Fibroblast of the conjunctiva (primary cell): ENCODE measurements around the gene PLA2G1B.
A peak's percentile ranks its signal among the peaks of the same experiment; 100 is the strongest.
"Not testable (repeated sequence)": the region's sequence is repeated elsewhere in the genome, so short reads cannot be mapped to it uniquely, and the experiment has no call there.

ENCODE experiments used
- DNase-seq: peaks from one replicate; pipeline ENCODE4 v3.0.0-alpha.2; 2010; ENCODE audit warnings: low read depth

The PLA2G1B gene

DNA sequence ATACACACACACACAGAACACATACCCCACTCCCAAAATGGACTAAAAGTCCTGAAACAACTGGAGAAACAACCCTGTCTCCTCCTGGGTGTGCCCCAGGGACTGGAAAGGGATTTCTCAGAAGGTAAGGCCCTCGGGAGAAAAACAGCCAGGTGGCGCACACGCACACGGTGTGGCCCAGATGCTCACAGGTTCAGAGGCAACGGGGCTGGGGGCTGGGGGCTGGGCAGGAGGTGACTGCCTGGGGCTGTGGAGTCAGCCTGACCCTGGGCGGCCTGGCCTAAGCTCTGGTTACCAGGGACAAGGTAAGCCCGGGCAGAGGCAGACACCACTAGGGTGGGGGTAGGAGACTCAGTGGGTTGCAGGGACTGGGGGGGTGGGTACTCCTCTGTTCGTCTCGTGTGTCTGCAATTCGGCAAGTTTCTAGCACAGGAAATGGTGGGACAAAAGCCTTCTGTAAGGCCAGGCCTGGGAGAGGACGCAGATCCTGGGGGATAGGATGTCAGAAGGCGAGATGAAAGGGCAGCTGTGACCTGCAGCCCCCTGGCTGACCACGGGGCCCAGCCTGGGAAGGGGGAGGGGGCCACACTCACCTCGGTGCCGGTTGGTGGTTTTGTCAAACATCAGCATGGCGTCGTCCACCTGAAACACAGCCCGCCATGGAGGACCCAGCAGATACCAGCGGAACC lies 31.0 kb upstream of the PLA2G1B start:
- DNase-seq, result no peak

DNA sequence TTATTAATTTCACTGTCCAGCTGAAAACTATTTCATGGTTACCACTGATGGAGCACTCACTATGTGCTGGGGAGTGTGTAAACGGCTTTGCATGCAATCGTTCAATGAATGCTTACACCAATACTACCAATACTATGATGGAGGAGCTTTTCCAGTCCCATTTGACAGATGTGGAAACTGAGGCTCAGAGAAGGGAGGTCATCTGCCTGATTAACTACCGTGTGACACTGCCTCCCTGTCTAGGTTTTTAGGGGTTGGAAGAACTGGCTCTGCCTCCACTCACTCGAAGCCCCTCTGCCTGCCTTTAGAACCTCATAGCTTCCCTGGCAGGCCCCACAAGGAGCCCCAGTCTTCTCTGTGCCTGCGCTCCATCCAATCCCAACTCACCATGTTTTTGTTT lies 29.5 kb upstream of the PLA2G1B start:
- no peak for DNase-seq

DNA sequence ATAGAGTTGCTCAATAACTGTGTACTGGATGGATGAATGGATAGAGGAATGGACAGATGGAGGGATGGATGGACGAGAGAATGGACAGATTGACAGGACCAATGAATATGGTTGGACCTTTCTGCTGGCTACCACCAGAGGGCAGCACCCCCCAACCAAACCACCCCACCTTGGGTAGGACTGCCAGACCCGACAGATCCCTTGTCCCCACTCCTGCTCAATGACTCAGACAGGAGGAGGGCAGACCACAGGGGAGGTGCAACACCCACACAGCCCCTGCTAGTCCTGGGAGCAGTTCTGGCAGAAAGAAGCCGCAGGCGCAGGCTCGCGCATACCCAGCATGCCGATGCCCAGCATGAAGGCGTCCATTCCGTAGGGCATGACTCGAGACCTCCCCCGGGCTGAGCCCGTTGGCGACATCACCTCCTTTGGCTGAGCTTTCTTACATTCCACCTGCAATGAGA lies 29.0 kb upstream of the PLA2G1B start:
- DNase-seq, result peak; percentile 75

DNA sequence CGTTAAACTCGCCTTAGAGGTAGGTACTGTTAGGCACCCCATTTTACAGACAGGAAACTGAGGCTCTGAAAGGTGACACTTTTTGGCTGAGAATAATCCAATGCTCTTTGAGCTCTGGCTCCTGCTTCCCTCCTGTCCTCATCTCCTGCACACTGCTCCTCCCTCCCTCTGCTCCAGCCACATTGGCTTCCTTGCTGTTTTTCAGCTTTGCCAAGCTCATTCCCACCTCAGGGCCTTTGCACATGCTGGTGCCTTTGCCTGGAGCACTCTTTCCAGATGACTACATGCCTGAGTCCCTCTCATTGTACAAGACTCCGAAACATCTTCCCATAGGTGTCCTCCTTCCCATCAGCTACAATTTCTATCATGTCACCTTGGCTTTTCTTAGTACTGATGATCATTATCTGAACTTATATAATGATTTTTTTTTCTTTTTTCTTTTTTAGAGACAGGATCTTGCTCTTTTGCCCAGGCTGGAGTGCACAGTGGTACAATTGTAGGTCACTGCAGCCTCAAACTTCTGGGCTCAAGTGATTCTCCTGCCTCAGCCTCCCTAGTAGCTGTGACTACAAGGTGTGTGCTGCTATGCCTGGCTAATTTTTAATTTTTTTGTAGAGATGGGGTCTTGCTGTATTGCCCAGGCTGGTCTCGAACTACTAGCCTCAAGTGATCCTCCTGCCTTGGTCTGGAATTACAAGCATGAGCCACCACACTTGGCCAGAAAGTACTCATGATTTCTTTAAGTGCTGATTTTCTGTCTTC lies 26.2 kb upstream of the PLA2G1B start:
- no peak for DNase-seq

DNA sequence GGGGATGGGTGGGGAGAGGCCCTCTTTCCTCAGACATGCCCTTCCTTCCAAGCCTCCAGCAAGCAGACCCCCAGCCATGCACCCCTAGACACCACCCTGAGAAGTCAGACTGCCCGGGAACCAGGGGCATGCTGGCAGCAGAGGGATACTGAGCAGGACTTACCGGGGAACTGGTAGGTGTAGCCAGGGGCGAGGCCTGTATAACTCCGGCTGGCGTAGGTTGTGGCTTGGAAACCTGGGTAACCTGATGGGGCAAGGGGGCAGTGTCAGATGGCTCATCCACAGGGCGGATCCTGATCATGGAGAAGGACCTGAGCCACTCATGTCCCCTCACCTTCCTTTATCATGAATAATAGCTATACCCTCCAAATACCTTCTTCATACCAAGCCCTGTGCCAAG lies 25.6 kb upstream of the PLA2G1B start:
- DNase-seq, result no peak

DNA sequence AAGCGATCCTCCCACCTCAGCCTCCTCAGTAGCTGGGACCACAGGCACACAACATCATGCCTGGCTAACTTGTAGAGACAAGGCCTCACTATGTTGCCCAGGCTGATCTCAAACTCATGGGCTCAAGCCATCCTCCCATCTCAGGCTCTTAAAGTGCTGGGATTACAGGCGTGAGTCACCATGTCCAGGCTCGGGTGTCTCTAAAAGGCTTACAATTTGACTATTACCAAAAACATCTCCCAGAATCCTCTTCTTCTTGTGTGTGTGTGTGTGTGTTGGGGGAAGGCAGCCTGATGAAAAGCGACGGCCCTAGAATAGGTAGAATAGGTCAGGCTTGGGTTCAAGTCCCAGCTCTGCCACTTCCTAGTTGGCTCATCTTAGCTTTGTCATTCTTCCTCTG lies 24.5 kb upstream of the PLA2G1B start:
- DNase-seq, result no peak

DNA sequence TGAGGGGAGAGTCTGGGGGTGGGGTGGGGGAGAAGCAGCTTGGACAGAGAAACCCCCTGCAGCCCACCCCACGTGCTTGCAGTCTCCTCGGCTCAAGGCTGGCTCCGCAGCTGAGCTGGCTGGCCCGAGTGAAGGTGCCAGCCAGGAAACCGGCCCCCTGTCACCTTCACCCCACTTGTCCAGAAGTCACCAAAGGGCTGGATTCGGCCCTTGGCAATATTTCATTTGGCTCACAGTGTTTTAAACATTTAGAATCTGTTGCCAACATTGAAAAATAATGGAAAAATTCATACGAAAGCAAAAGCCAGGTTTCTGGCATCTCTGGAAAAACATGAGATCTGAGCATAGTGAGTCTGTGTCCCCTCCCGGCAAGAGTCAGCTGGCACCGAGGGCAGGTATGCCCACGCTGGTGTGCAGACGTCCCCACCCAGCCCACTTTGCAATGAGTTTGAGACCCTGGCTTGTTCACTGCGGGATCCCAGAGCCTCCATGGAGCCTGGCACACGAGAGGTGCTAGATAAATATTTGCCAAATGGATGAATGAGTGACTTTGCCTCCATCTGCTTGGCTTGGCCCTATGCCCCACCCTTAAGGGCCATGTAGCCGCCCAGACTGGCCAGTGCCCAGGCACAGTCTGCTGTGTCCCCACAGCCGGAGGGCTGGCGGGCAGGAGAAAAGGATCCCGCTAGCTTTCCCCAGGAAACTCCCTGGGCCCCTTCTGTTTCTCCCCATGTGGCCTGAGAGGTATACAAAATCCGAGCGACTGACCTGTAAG lies 23.2 kb upstream of the PLA2G1B start:
- DNase-seq, result no peak

DNA sequence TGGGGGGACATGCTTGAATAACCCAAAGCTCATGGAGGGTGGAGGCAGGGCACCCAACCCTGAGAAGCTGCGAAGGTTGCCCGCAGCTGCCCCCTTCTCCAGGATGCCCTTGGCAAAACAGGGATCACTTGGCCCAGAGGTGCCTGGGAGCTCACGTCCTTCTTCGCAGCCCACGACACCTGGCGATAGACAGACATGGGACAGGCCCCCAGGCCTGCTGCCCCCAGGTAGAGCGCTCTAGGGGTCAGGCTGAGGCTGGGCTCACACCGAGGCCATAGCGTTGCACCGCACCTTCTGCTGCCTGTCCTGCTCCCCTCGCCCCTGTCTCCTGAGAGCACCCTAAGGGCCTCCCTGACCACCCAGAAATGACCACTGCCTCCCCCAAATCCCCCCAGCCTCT lies 20.2 kb upstream of the PLA2G1B start:
- no peak for DNase-seq

DNA sequence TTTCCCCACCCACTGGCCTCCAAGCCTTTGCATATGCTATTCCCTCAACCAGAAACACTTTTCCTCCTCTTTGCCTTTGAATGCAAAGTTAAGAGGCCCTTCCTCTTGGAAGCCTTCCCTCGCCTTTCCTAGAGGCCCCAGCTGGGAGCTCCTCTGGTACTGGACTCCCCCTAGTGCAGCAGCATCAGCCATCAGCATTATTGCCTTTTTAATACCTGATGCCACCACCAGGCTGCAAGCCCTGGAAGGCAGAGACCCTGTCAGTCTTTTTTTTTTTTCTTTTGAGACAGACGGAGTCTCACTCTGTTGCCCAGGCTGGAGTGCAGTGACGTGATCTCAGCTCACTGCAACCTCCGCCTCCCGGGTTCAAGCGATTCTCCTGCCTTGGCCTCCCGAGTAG lies 19.1 kb upstream of the PLA2G1B start:
- DNase-seq, result no peak

DNA sequence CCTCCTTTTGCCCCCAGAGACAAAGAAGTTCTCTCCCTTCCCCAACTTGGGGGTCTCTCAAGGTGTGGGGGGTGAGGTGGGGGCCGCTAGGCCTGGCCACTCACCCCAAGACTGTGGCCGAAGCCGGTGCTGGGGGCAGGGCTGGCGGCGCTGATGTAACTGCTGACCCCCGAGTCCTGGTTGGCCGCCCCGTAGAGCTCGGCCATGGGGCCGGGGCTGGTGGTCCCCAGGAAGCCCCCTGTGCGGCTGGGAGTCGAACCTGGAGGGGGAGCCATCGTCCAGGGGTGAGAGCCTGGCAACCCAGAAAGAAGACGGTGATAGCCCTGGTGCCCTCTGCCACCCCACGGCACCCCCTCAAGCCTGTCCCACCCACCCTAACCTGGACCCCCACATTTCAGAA lies 18.5 kb upstream of the PLA2G1B start:
- no peak for DNase-seq

DNA sequence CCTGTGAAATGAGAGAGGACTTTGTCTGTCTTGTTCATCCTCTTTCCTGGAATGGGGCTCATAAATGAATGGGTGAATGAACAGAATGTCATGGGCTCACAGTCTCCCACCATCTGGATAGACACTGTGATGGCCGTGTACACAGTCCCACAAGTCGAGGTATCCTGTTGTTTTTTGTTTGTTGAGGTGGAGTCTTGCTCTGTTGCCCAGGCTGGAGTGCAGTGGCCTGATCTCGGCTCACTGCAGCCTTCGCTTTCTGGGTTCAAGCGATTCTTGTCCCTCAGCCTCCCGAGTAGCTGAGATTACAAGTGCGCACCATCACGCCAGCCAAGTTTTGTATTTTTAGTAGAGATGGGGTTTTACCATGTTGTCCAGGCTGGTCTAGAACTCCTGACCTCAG lies 16.1 kb upstream of the PLA2G1B start:
- no peak for DNase-seq

DNA sequence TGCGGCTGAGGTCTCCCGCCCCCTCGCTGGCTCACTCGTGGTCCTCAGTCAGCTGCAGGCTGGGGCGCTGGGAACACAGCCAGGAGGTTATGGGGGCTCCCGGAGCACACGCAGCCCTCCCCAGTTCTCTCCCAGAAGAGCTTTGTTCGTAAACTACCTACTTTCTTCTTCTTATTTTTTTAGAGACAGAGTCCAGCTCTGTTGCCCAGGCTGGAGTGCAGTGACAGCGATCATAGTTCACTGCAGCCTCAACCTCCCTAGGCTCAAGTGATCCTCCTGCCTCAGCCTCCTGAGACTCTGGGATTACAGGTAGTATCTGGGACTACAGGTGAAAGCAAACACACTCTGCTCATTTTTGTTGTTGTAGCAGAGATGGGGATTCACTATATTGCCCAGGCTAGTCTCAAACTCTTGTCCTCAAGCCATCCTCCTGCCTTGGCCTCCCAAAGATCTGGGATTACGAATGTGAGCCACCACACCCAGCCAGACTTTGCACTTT lies 15.5 kb upstream of the PLA2G1B start:
- no peak for DNase-seq

DNA sequence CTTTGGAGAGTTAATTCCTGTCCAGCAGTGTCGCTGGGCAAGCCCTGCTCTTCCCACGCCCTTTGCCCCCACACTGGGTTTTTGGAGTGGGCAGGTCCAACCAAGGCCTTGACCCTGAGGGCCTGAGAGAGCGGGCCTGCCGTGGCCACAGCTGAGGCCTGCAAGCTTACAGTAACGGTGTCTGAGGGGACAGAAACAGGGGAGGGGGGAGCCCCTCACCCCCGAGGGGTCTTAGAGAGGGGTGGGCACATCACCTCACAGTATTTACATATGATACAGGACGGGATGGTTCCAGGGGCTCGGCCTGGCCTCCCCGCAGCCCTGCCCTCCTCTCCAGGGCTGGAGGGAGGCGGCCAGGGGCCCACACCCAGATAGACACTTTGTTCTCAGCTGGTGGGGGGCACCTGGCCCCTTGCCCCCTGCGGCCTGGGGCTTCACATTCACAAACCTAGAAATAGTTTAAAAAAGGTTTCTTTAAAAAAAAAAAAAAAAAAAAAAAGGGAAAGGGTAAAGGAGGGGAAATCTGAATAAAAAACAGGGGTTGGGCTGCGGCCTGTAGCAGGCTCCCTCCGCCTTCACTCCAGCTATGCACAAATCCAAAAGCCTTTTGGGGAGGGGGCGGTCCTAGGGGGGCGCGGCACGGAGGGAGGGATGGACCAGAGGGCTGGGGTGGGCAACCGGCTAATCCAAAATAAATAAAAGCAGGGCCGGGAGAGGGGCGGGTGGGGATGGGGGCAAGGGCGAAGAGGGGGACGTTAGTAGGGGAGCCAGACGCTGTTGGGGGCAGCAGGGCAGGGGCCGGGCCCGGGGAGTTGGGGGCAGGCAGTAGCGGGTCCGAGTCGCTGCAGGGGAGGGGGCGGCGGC lies 14.8 kb upstream of the PLA2G1B start:
- DNase-seq, result no peak

DNA sequence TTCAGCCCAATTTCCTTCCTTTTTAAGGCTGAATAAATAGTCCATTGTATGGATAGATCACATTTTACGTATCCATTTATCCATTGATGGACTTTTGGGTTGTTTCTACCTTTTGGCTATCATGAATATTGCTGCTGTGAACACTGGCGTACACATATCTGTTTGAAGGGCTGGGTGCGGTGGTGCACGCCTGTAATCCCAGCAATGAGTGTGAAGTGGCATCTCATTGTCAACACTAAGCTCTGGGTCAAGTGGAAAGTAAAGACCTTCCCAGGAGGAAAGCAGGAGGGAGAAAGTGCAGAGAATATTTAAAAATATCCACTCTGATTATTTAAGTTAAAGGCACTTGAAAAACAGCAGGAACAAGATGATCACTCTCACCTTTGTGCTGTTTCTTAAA lies 11.7 kb upstream of the PLA2G1B start:
- no peak for DNase-seq

DNA sequence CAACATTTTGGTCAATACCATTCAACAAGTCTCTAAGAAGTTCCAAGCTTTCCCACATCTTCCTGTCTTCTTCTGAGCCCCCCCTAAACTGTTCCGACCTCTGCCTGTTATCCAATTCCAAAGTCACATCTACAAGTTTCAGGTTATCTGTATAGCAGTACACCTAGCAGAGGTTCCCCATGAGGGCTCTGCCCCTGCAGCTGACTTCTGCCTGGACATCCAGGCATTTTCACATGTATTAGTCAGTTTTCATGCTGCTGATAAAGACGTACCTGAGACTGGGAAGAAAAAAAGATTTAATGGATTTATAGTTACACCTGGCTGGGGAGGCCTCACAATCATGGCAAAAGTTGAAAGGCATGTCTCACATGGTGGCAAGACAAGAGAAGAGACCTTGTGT lies 10.2 kb upstream of the PLA2G1B start:
- no peak for DNase-seq

DNA sequence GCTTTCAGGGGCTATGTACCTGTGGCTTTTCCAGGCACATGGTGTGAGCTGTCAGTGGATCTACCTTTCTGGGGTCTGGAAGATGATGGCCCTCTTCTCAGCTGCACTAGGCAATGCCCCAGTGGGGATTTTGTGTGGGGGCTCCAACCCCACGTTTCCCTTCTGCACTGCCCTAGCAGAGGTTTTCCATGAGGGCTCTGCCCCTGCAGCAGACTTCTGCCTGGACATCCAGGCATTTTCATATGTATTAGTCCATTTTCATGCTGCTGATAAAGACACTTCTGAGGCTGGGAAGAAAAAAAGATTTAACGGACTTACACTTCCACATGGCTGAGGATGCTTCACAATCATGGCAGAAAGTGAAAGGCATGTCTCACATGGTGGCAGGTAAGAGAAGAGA lies 8.8 kb upstream of the PLA2G1B start:
- not testable (repeated sequence) for DNase-seq

DNA sequence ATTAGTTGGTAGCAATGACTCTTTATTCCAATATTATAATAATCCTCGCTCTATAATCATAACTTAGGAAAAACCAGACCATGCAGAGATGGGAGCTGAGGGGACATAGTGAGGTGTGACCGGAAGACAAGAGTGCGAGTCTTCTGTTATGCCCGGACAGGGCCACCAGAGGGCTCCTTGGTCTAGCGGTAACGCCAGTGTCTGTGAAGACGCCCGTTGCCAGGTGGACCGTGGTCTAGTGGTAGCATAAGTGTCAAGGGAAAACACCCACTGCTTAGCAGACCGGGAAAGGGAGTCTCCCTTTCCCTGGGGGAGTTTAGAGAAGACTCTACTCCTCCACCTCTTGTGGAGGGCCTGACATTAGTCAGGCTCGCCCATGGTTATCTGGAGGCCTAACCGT lies 7.9 kb upstream of the PLA2G1B start:
- peak; percentile 12 for DNase-seq

DNA sequence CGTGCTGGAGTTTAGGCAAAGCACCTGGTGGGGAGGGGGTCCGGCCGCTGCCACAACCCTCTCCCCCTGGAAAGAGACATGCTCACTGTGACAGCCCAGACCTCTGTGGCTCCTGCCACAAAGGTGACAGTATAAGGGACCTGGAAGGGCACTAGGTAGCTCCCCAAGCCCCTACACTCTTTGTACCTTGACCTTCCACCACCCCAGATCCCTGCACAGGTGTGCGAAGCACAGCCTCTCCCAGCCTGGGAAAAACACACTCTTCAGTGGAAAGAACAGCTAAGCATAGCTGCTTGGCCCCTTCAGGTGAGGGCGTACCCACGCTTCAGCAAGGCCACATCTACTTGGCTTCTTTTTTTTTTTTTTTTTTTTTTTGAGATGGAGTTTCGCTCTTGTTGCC lies 4.9 kb upstream of the PLA2G1B start:
- no peak for DNase-seq

DNA sequence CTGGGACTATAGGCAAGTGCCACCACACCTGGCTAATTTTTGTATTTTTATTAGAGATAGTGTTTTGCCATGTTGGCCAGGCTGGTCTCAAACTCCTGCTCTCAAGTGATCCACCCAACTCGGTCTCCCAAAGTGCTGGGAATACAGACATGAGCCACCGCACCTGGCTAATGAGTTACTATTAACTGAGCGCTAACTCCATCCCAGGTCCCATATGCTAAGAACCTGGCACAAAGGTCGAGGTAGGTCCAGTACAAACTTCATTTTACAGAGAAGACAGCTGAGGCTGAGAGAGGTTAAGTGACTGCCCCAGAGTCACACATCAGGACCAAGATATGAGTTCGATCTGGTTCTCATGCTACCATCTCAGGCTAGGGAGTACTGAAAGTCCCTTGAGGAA lies 4.5 kb upstream of the PLA2G1B start:
- no peak for DNase-seq

DNA sequence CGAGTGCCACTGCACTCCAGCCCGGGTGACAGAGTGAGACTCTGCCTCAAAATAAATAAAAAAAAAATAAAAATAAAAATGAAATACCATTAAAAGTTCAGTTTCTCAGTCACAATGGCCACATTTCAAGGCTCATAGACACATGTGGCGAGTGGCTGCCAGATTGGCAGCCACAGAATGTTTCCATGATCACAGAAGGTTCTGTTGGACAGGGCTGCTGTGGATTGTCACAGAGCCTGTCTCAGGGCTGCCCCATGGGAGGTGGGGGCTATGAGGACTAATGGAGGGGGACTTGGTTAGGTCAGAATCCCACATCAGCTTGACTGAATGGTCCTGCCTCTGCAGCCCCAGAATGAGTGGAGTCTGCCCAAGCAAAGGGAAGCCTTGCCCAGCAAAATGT lies 3.8 kb upstream of the PLA2G1B start:
- DNase-seq, result no peak

DNA sequence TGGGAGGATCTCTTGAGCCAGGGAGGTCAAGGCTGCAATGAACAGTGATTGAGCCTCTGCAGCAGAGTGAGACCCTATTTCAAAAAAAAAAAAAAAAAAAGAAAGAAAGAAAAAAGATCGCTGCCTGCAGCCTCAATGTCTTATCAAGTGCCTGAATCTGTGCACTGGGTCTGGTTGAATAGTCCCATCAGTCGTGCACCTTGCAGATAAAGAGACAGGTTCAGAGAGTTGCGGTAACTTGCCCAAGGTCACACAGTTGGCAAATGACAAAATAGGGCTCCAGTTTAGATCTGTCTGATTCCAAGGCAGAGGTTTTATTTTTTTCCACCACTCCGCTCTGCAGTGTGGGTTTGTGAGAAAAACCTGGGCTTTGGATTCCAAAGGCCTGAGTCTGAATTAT lies 649 bp upstream of the PLA2G1B start:
- DNase-seq, result no peak

DNA sequence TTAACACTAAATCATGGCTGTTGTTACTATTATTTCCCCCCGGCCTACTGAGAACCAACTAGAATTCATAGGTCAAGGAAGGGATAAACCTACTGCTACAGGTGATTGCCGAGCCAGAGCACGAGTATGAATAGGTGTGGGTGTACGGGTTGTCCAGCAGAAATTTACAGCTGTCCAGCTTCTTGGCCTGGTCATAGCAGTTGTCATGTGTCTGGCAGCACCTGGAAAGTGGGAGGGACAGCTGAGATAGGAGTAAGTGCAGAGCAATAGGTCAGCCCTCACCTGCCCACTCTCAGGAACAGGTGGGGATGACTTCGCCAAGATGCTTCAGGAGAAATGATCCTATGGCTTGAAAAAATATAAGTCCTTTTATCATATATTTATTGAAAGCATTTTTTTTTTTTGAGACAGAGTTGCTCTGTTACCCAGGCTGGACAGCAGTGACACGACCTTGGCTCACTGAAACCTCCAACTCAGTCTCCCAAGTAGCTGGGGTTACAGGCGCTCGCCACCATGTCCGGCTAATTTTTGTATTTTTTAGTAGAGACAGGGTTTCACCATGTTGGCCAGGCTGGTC lies 2.6 kb downstream of the PLA2G1B start:
- DNase-seq, result no peak
